ENCODE measurements around the gene CRIP2.

Gene CRIP2

GRCh38 chr14:105474483-105475268 is at the start of gene CRIP2:
Gene CRIP2, plus strand, starts transcription at chr14:105474821. Its CDS starts 42 bp downstream, at chr14:105474863.
- no peak for DNase-seq (ENCODE audit: low read depth)

- no peak for DNase-seq (ENCODE audit: low read depth)
Observed at GRCh38 chr14:105424861-105425260, 49.8 kb upstream of the CRIP2 start.

GRCh38 chr14:105425823-105426247 is 48.8 kb upstream of the CRIP2 start:
- no peak for DNase-seq (ENCODE audit: low read depth)

- no peak for DNase-seq (ENCODE audit: low read depth)
Observed at GRCh38 chr14:105426416-105427130, 48.0 kb upstream of the CRIP2 start.

- DNase-seq (ENCODE audit: low read depth) = no peak
Observed at GRCh38 chr14:105427412-105427811, 47.2 kb upstream of the CRIP2 start.

GRCh38 chr14:105427936-105428485 is 46.6 kb upstream of the CRIP2 start:
- DNase-seq (ENCODE audit: low read depth) = no peak

- no peak for DNase-seq (ENCODE audit: low read depth)
Observed at GRCh38 chr14:105430042-105430441, 44.6 kb upstream of the CRIP2 start.

GRCh38 chr14:105430565-105430964 is 44.1 kb upstream of the CRIP2 start:
- peak; percentile 44 for DNase-seq (ENCODE audit: low read depth)

- DNase-seq (ENCODE audit: low read depth) = no peak
Observed at GRCh38 chr14:105431256-105431655, 43.4 kb upstream of the CRIP2 start.

GRCh38 chr14:105432657-105433056 is 42.0 kb upstream of the CRIP2 start:
- no peak for DNase-seq (ENCODE audit: low read depth)

- DNase-seq (ENCODE audit: low read depth) = no peak
Observed at GRCh38 chr14:105433161-105433605, 41.4 kb upstream of the CRIP2 start.

GRCh38 chr14:105436402-105436801 is 38.2 kb upstream of the CRIP2 start:
- DNase-seq (ENCODE audit: low read depth) = no peak

GRCh38 chr14:105436891-105437722 is 37.5 kb upstream of the CRIP2 start:
- DNase-seq (ENCODE audit: low read depth) = no peak

- DNase-seq (ENCODE audit: low read depth) = no peak
Observed at GRCh38 chr14:105437723-105438500, 36.7 kb upstream of the CRIP2 start.

- no peak for DNase-seq (ENCODE audit: low read depth)
Observed at GRCh38 chr14:105439179-105439578, 35.4 kb upstream of the CRIP2 start.

- no peak for DNase-seq (ENCODE audit: low read depth)
Observed at GRCh38 chr14:105439710-105440553, 34.7 kb upstream of the CRIP2 start.

- no peak for DNase-seq (ENCODE audit: low read depth)
Observed at GRCh38 chr14:105440554-105440900, 34.1 kb upstream of the CRIP2 start.

- DNase-seq (ENCODE audit: low read depth) = no peak
Observed at GRCh38 chr14:105440992-105441391, 33.6 kb upstream of the CRIP2 start.

GRCh38 chr14:105442125-105442524 is 32.5 kb upstream of the CRIP2 start:
- DNase-seq (ENCODE audit: low read depth) = no peak

- no peak for DNase-seq (ENCODE audit: low read depth)
Observed at GRCh38 chr14:105442834-105443233, 31.8 kb upstream of the CRIP2 start.
